HepG2 (cell line): ENCODE measurements around the gene TM4SF20. TPM values are rescaled to one million over a fixed set of nuclear protein-coding genes. Genes with fewer than 3 reads are reported as not detected.

Experiments used
- BRF2 ChIP-seq: sonication (generic); formaldehyde crosslinking; IDR thresholded peaks from 2 replicates; pipeline ENCODE4 v1.8.1; 2022; ENCODE audit warnings: mild to moderate bottlenecking, missing genetic modification reagents
- IRF1 ChIP-seq: sonication (generic); formaldehyde crosslinking; IDR thresholded peaks from 2 replicates; pipeline ENCODE4 v1.4.0; 2020; ENCODE audit warnings: low read depth, mild to moderate bottlenecking, missing genetic modification reagents
- ISL2 ChIP-seq: sonication (generic); formaldehyde crosslinking; IDR thresholded peaks from 2 replicates; pipeline ENCODE4 v1.5.0; 2020; ENCODE audit warnings: missing genetic modification reagents
- MTF2 ChIP-seq: sonication (generic); formaldehyde crosslinking; IDR thresholded peaks from 2 replicates; pipeline ENCODE4 v1.5.0; 2020; ENCODE audit warnings: missing genetic modification reagents, borderline replicate concordance
- PHB2 ChIP-seq: fragments of 450-650 bp; IDR thresholded peaks from 2 replicates; pipeline ENCODE4 v1.6.1; 2018; ENCODE audit not compliant: partially characterized antibody
- PTBP1 ChIP-seq: fragments of 200-400 bp; formaldehyde crosslinking; IDR thresholded peaks from 2 replicates; pipeline ENCODE4 v1.6.1; 2018; ENCODE audit warnings: low read length, low read depth; ENCODE audit not compliant: poor library complexity, severe bottlenecking
- SAP130 ChIP-seq: IDR thresholded peaks from 2 replicates; pipeline ENCODE4 v1.6.1; 2016; ENCODE audit warnings: low read depth
- SP4 ChIP-seq: sonication (generic); formaldehyde crosslinking; IDR thresholded peaks from 2 replicates; pipeline ENCODE4 v1.8.1; 2023; ENCODE audit warnings: mild to moderate bottlenecking, missing genetic modification reagents
- SRY ChIP-seq: sonication (generic); formaldehyde crosslinking; IDR thresholded peaks from 2 replicates; pipeline ENCODE4 v1.8.0; 2022; ENCODE audit warnings: mild to moderate bottlenecking, missing genetic modification reagents
- ZFP62 ChIP-seq: sonication (generic); formaldehyde crosslinking; IDR thresholded peaks from 2 replicates; pipeline ENCODE4 v1.4.0; 2020; ENCODE audit warnings: missing genetic modification reagents
- ZNF234 ChIP-seq: sonication (generic); formaldehyde crosslinking; conservative IDR thresholded peaks from 2 replicates; pipeline ENCODE4 v1.5.1; 2020; ENCODE audit warnings: mild to moderate bottlenecking, missing genetic modification reagents
- ZNF34 ChIP-seq: sonication (generic); formaldehyde crosslinking; IDR thresholded peaks from 2 replicates; pipeline ENCODE4 v1.4.0; 2020; ENCODE audit warnings: mild to moderate bottlenecking, missing genetic modification reagents, borderline replicate concordance
- ZNF572 ChIP-seq: sonication (generic); formaldehyde crosslinking; IDR thresholded peaks from 2 replicates; pipeline ENCODE4 v1.5.1; 2020; ENCODE audit warnings: mild to moderate bottlenecking, missing genetic modification reagents
- ZNF878 ChIP-seq: sonication (generic); formaldehyde crosslinking; IDR thresholded peaks from 2 replicates; pipeline ENCODE4 v1.8.1; 2023; ENCODE audit warnings: mild to moderate bottlenecking, missing genetic modification reagents, moderate library complexity
- polyA plus RNA-seq, 8 experiments: library from polyadenylated mRNA; depleted of rRNA in 3 of 8; stranded (reverse) in 7 of 8; unstranded in 1 of 8; fragments of >200 nt; fragmentation: Illumina TruSeq in 4 of 8; extraction: Trizol in 4 of 8; gene quantifications; 2 replicates each; pipeline versions ENCODE4 v1.2.1 to v1.2.3, GENCODE V29; 2011 to 2016; ENCODE audit warnings: low read depth in 4 of 8, missing spikeins in 1 of 8, mixed read lengths in 1 of 8; ENCODE audit not compliant: insufficient read depth in 1 of 8
- total RNA-seq, 5 experiments: library from RNA; depleted of rRNA; stranded (reverse); fragments of >200 nt; fragmentation: Illumina TruSeq; extraction: Trizol; gene quantifications; 2 replicates each; pipeline ENCODE4 v1.2.3, GENCODE V29; 2016; ENCODE audit warnings: low read depth in 1 of 5
- TF ChIP-seq, protein P1 (sequence below): sonication (generic); formaldehyde crosslinking; IDR thresholded peaks from 2 replicates; pipeline ENCODE4 v1.9.0; 2021; ENCODE audit warnings: missing genetic modification reagents, mild to moderate bottlenecking, borderline replicate concordance
- TF ChIP-seq, protein P2 (sequence below): sonication (generic); formaldehyde crosslinking; IDR thresholded peaks from 2 replicates; pipeline ENCODE4 v1.5.0; 2020; ENCODE audit warnings: mild to moderate bottlenecking, low read depth, missing genetic modification reagents, borderline replicate concordance
- TF ChIP-seq, protein P3 (sequence below): sonication (generic); formaldehyde crosslinking; IDR thresholded peaks from 2 replicates; pipeline ENCODE4 v1.5.0; 2020; ENCODE audit warnings: missing genetic modification reagents
- TF ChIP-seq, protein P4 (sequence below): sonication (generic); formaldehyde crosslinking; IDR thresholded peaks from 2 replicates; pipeline ENCODE4 v1.5.0; 2020; ENCODE audit warnings: missing genetic modification reagents, mild to moderate bottlenecking, borderline replicate concordance
- TF ChIP-seq, protein P5 (sequence below): sonication (generic); formaldehyde crosslinking; IDR thresholded peaks from 2 replicates; pipeline ENCODE4 v1.4.0; 2020; ENCODE audit warnings: missing genetic modification reagents, mild to moderate bottlenecking, borderline replicate concordance

Gene TM4SF20
- total and polyA plus RNA-seq, 2 of the 13 experiments (the other 11 are each of a cell fraction or from before 2014, with no cell fraction given) = not detected

GRCh38 chr2:227324995-227325838, 53.9 kb downstream of the TM4SF20 start, which contains the start of gene MFF (continued):
- TF ChIP-seq PTBP1 (peak; percentile 87), SRY (CRISPR knock-in tag) (0 out of 2 replicates have a peak, but pooled peaks have one; percentile 20), ZNF572 (CRISPR knock-in tag) (no peak), SAP130 (CRISPR knock-in tag) (peak; percentile 96), ZNF878 (peak; percentile 95), IRF1 (CRISPR knock-in tag) (no peak), MTF2 (peak; percentile 90; the same call in 1 of the 2 replicates), BRF2 (peak; percentile 92), SP4 (CRISPR knock-in tag) (peak; percentile 83), ZNF234 (peak; percentile 91), ZNF34 (CRISPR knock-in tag) (peak; percentile 77; the same call in 1 of the 2 replicates), PHB2 (no peak), ISL2 (CRISPR knock-in tag) (peak; percentile 90), ZFP62 (CRISPR knock-in tag) (no peak)
- TF ChIP-seq, protein P1, sequence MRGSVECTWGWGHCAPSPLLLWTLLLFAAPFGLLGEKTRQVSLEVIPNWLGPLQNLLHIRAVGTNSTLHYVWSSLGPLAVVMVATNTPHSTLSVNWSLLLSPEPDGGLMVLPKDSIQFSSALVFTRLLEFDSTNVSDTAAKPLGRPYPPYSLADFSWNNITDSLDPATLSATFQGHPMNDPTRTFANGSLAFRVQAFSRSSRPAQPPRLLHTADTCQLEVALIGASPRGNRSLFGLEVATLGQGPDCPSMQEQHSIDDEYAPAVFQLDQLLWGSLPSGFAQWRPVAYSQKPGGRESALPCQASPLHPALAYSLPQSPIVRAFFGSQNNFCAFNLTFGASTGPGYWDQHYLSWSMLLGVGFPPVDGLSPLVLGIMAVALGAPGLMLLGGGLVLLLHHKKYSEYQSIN (CRISPR knock-in tag) = no peak
- TF ChIP-seq, protein P2, sequence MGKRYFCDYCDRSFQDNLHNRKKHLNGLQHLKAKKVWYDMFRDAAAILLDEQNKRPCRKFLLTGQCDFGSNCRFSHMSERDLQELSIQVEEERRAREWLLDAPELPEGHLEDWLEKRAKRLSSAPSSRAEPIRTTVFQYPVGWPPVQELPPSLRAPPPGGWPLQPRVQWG (CRISPR knock-in tag) = no peak
- TF ChIP-seq, protein P3, sequence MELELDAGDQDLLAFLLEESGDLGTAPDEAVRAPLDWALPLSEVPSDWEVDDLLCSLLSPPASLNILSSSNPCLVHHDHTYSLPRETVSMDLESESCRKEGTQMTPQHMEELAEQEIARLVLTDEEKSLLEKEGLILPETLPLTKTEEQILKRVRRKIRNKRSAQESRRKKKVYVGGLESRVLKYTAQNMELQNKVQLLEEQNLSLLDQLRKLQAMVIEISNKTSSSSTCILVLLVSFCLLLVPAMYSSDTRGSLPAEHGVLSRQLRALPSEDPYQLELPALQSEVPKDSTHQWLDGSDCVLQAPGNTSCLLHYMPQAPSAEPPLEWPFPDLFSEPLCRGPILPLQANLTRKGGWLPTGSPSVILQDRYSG (CRISPR knock-in tag) = peak; percentile 97
- TF ChIP-seq, protein P4, sequence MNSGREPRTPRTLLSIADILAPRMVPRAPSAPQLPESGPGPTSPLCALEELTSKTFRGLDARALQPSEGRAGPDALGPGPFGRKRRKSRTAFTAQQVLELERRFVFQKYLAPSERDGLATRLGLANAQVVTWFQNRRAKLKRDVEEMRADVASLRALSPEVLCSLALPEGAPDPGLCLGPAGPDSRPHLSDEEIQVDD = peak; percentile 97; the same call in 1 of the 2 replicates
- TF ChIP-seq, protein P5, sequence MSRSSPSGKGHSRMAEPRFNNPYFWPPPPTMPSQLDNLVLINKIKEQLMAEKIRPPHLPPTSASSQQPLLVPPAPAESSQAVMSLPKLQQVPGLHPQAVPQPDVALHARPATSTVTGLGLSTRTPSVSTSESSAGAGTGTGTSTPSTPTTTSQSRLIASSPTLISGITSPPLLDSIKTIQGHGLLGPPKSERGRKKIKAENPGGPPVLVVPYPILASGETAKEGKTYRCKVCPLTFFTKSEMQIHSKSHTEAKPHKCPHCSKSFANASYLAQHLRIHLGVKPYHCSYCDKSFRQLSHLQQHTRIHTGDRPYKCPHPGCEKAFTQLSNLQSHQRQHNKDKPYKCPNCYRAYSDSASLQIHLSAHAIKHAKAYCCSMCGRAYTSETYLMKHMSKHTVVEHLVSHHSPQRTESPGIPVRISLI (CRISPR knock-in tag) = peak; percentile 83
